Glomerular endothelial cell (primary cell): ENCODE data around the gene THYN1. TPM values are rescaled to one million over a fixed set of nuclear protein-coding genes. Genes with fewer than 3 reads are reported as not detected.
"Not testable (repeated sequence)": the region's sequence is repeated elsewhere in the genome, so short reads cannot be mapped to it uniquely, and the experiment has no call there.

Source experiments
- DNase-seq: peaks from one replicate; pipeline ENCODE4 v3.0.0-alpha.2; 2011; ENCODE audit warnings: low read depth, low spot score; ENCODE audit errors: extremely low read depth
- total RNA-seq: library from RNA; depleted of rRNA; stranded (reverse); fragments of >200 nt; gene quantifications from 2 replicates; pipeline ENCODE4 v1.2.3, GENCODE V29; 2015

Gene THYN1
- total RNA-seq, result 57.5 and 71.5 TPM in 2 replicates

- peak; percentile 77 for DNase-seq
Observed at GRCh38 chr11:134253188-134253993, at the start of gene THYN1, which contains the start of gene ACAD8. TSS of gene THYN1 (minus strand) at chr11:134253352. CDS start at chr11:134252882, 470 bp downstream. TSS of gene ACAD8 (plus strand) at chr11:134253568. CDS start at chr11:134253601, 33 bp downstream.

- no peak for DNase-seq
Observed at GRCh38 chr11:134294664-134295063, 41.5 kb upstream of the THYN1 start.

- no peak for DNase-seq
Observed at GRCh38 chr11:134293119-134294113, 40.3 kb upstream of the THYN1 start.

GRCh38 chr11:134292661-134293060 is 39.5 kb upstream of the THYN1 start:
- no peak for DNase-seq

- no peak for DNase-seq
Observed at GRCh38 chr11:134291196-134291595, 38.0 kb upstream of the THYN1 start.

GRCh38 chr11:134290646-134291045 is 37.5 kb upstream of the THYN1 start:
- DNase-seq, result no peak

- no peak for DNase-seq
Observed at GRCh38 chr11:134289789-134290188, 36.6 kb upstream of the THYN1 start.

- no peak for DNase-seq
Observed at GRCh38 chr11:134289167-134289566, 36.0 kb upstream of the THYN1 start.

GRCh38 chr11:134288486-134288885 is 35.3 kb upstream of the THYN1 start:
- no peak for DNase-seq

GRCh38 chr11:134287561-134287960 is 34.4 kb upstream of the THYN1 start:
- no peak for DNase-seq

GRCh38 chr11:134284349-134284748 is 31.2 kb upstream of the THYN1 start:
- not testable (repeated sequence) for DNase-seq

- DNase-seq, result no peak
Observed at GRCh38 chr11:134283461-134284230, 30.5 kb upstream of the THYN1 start.

GRCh38 chr11:134282121-134283045 is 29.2 kb upstream of the THYN1 start:
- DNase-seq, result no peak

- not testable (repeated sequence) for DNase-seq
Observed at GRCh38 chr11:134281635-134282034, 28.5 kb upstream of the THYN1 start.

GRCh38 chr11:134278356-134278755 is 25.2 kb upstream of the THYN1 start:
- no peak for DNase-seq

GRCh38 chr11:134277183-134278001 is 24.2 kb upstream of the THYN1 start:
- no peak for DNase-seq

- no peak for DNase-seq
Observed at GRCh38 chr11:134276396-134277182, 23.4 kb upstream of the THYN1 start.
